Frontal cortex (tissue), 4 donors: ENCODE measurements around the gene NEK11. TPM values are rescaled to one million over a fixed set of nuclear protein-coding genes. Genes with fewer than 3 reads are reported as not detected.
"Not testable (repeated sequence)": the region's sequence is repeated elsewhere in the genome, so short reads cannot be mapped to it uniquely, and the experiment has no call there.

Experiments used
- DNase-seq, 2 donors: peaks; one replicate each; pipeline ENCODE4 v3.0.0; 2012; ENCODE audit warnings: low spot score in 2 of 2
- FAIRE-seq: peaks from 2 replicates; lab custom pipeline; 2012; peaks lifted over from hg19 to GRCh38; lab: Jason Lieb, UNC
- total RNA-seq: library from RNA; depleted of rRNA; stranded (reverse); fragments of >200 nt; gene quantifications from one replicate; pipeline ENCODE4 v1.2.3, GENCODE V29; 2014
- donor health status: control.
- donor health status: control.
- donor health status: control.

NEK11 gene
- total RNA-seq, 1 donor from 2014 or later, result 28.1 TPM

DNA sequence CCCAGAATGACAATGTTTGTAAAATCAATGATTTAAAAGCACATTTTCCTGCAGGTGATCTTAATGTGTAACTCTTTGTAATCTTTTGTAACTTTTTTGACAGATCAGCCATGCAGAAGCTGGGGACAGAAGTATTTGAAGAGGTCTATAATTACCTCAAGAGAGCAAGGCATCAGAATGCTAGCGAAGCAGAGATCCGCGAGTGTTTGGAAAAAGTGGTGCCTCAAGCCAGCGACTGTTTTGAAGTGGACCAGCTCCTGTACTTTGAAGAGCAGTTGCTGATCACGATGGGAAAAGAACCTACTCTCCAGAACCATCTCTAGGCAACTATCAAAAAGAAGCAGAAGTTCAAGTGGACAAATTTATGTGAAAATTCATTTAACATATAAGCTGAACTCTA is 322.8 kb downstream of the NEK11 start:
- DNase-seq, result no peak
- FAIRE-seq, result no peak

DNA sequence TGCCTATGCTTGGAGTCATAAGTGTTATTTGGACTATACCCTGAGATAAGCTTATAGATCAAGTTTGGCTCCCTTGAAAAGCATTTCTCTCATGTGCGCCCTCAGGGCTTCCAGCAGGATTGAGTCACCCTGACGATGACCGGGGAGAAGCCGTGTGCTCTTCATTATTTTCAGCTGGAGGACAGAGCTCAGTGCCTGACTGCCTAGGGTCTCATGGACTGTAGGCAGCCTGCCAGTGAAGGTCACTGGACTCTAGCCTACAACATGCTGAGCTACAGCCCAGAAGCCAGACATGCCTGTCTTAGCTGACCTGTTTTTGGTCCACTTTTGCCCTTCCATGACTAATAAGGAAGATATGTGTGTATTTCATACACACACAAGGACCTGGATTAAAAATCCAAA is 323.3 kb downstream of the NEK11 start:
- FAIRE-seq (no peak), DNase-seq (no peak)

DNA sequence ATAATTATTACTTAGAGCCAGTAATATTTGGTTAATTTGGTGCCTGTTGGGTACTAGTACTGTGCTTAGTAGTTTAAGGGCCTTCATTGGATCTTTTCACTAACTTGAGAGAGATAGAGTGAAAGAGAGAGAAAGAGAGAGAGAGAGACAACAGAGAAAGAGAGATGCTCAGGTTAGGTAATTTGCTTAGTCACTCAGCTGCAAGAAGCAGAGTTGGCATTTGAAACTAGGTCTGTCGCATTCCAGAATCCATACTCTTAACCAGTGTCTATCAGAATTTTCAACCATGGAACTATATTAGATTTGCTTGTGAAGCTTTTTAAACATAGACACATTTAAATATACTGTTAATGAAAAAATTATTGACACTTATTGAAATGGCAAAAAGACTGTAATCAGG is 323.8 kb downstream of the NEK11 start:
- FAIRE-seq (no peak), DNase-seq (no peak)

GRCh38 chr3:131353016-131353877 is 326.6 kb downstream of the NEK11 start:
- DNase-seq (no peak), FAIRE-seq (no peak)

DNA sequence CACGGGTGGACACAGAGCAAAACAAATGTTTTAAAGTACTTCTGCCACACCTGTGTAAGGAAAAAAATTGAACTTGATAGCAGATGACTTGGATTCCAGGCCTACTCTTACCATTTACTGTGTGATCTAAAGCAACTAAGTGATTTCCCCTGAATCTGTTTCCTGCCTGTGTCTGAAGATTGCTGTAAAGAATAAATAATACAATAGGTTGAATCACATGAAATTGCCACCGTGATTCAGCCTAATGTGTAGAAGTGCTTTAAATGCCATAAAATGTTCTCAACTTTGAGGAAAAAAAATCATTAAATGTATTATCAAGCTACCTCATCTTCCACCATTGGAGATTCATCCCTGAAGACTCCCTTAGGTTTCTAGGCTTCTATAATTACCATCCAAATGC is 327.3 kb downstream of the NEK11 start:
- DNase-seq, result no peak
- no peak for FAIRE-seq

- DNase-seq (no peak), FAIRE-seq (no peak)
Observed at GRCh38 chr3:131356006-131356595, 329.4 kb downstream of the NEK11 start.

GRCh38 chr3:131357275-131357674 is 330.6 kb downstream of the NEK11 start:
- DNase-seq (no peak), FAIRE-seq (no peak)

DNA sequence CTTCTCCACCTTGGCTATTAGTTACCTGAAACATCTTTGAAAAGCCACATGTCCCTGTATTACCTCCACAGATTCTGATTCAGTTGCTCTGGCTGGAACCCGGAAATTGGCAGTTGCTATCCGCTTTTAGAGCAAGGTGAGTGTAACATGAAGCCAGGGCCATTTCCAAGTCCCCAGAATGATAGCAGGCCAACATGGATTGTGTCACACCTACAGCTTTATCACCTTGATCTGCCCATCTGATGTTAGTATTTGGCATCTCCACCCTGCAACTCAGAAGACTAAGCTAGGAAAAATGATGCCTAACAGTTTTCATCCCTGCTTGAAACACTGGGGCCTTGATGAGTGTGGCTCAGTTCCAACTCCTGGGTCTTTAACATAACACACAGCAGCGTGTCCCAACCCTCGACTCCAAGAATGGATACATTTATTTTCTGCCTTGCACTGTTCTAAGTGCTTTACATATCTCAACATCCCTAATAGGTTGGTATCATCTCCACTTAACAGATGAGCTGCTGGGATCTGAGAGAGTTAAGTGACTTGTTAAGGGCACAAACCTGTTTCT is 333.6 kb downstream of the NEK11 start:
- DNase-seq, result no peak
- no peak for FAIRE-seq

GRCh38 chr3:131361066-131361463 is 334.4 kb downstream of the NEK11 start:
- FAIRE-seq, DNase-seq: not testable (repeated sequence)

DNA sequence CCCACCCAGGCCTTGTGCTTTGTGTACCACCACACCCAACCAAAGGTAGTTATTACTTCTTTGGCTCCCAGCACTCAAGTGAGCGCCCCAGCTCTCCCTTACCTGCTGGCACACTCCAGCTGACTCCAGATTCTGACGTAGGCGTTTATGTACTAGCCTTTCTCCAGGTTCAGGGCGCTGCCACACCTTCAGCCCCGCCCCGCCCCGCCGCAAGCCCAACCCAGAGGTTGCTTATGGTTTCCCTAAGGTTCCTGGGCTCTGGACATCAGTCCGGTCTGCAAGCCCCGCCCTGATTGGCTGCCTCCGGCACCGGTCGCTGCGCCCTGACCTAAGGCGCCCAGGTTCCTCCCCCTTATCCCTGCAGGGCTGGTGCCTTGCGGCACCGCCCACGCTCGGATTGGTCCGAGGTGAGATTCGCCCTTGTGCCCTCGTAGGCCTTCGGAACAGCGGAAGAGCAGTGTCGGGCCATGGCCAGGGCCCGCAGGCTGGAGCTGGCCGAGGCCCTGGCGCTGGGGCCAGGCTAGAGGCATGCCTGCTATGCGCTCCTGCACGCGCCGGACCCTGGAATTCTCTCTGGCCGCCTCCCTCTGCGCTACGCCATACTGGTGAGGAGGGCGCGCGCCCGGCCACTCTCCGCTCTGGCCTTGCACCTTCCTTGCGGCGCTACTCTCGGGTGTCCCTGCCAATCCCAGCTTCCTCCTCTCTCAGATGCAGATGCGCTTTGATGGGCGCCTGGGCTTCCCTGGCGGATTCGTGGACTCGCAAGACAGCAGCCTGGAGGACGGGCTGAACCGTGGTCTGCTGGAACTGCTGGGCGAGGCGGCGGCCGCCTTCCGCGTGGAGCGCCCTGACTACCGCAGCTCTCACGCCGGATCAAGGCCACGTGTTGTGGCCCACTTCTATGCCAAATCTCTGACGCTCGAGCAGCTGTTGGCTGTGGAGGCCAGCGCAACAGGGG is 335.1 kb downstream of the NEK11 start:
- FAIRE-seq, result no peak

DNA sequence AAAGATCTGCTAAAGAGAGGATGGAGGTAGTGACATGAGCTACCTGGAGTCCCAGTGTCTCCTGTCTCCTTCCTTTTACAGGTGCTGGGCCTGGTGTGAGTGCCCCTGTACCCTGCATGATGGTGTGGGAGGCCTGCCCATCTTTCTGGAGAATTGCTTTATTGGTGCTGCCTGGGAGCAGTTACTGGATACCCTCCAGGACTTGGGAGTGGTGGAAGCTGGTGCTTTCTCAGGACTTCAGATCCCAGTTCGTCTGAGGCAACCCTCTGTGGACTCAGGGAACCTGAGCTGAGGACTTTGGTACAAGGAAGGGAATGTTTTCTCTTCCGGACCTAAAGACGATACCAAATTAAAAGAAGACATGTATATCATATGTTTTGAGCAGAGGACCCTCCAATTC is 336.6 kb downstream of the NEK11 start:
- FAIRE-seq (no peak), DNase-seq (no peak)

More for the DNA sequence above, 335.1 kb downstream of the NEK11 start:
- DNase-seq, result peak in 1 of 2 donors; percentile 34

DNA sequence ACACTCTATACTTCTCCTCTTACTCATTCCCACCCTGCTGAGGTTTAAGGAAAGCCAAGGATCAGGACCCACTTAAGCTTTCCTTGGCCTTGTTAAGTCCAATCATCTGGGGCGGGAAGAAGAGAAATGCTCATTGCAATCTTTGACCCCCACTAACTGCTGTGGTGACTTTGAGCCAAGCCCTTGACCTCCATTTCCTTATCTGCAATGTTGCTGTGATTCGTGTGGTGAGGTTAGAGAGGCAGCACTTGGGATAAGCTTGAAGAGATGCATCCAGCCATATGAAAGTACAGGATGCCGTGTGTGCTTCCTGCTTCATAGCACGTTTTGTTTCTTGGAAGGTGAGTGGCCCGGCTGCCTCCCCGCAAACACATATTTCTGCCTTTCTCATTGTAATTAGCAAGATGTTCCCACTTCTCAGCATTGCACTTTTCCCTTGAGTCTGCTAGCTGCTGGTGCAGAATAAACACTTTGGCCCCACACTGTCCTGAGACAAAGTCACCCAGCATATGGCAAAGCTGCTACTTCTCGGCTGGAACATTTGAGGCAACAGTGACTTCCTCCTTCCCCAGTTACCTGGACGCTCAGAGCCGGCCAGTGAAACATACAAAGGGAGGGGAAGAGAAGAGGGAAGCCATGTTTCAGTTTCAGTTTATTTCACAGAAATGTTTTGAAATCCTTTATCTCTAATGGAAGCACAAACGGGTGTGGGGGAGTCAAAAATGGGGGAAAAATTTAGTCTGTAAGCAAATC is 344.4 kb downstream of the NEK11 start:
- no peak for DNase-seq
- FAIRE-seq, result no peak

DNA sequence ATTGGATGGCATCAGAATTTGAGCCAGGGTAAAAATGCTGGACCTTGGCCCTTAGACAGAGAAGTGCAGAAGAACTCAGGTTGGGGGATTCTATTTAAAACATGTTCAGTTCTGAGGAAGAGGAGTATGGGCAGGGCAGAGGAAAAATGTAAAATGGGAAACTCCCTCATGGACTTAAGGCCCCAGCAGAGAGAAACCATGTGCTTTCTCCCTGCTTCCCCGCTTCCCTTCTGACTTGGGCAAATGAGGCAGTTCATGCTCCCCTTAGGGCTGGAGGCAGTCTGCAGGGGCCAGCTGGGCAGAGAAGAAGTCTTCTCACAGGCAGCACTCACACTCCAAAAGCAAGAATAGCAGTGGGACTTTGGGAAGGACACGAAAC is 345.0 kb downstream of the NEK11 start:
- FAIRE-seq (no peak), DNase-seq (no peak)

DNA sequence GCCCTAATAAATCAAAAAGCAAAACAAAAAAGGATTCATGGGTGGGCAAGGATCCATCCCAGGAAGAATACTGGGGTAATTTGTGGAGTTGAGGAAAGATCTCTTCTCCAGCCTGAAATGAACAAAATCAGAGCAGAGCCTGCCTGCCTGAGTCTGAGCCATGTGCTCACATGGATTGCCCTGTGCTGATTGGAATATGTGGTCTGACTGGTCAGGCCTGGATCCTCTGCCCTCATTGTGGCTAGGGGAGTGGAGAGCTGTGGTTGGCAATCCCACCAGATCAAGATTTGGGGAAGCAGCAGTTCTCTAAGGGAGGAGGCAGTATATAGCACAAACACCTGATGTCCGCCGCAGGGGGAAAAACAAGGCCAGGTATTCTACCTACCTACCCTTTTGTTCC is 348.1 kb downstream of the NEK11 start:
- FAIRE-seq (no peak), DNase-seq (no peak)

GRCh38 chr3:131380821-131381444 is 354.3 kb downstream of the NEK11 start:
- not testable (repeated sequence) for DNase-seq, FAIRE-seq

DNA sequence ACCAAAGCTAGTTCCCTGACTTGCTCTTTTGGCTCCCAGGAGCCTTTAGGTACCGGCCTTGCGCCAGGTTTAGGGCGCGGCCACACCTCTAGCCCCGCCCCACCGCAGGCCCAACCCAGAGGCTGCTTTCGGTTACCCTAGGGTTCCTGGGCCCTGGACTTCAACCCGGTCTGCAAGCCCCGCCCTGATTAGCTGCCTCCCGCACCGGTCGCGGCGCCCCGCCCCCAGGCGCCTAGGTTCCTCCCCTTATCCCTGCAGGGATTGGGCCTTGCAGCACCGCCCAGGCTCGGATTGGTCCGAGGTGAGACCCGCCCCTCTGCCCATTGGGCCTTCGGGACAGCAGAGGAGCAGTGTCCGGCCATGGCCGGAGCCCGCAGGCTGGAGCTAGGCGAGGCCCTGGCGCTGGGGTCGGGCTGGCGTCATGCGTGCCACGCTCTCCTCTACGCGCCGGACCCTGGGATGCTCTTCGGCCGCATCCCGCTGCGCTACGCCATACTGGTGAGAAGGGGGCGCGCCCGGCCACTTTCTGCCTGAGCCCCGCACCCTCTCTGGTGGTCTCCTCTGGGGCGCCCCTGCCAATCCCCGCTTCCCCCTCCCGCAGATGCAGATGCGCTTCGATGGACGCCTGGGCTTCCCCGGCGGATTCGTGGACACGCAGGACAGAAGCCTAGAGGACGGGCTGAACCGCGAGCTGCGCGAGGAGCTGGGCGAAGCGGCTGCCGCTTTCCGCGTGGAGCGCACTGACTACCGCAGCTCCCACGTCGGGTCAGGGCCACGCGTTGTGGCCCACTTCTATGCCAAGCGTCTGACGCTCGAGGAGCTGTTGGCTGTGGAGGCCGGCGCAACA is 355.0 kb downstream of the NEK11 start, which contains the start of gene NUDT16:
NUDT16 (plus strand) TSS at position 330 of the 847 bp plus-strand sequence; CDS start at position 361, 31 bp downstream.
- peak; percentile 89 to 97 for DNase-seq
- FAIRE-seq, result peak; percentile 92

DNA sequence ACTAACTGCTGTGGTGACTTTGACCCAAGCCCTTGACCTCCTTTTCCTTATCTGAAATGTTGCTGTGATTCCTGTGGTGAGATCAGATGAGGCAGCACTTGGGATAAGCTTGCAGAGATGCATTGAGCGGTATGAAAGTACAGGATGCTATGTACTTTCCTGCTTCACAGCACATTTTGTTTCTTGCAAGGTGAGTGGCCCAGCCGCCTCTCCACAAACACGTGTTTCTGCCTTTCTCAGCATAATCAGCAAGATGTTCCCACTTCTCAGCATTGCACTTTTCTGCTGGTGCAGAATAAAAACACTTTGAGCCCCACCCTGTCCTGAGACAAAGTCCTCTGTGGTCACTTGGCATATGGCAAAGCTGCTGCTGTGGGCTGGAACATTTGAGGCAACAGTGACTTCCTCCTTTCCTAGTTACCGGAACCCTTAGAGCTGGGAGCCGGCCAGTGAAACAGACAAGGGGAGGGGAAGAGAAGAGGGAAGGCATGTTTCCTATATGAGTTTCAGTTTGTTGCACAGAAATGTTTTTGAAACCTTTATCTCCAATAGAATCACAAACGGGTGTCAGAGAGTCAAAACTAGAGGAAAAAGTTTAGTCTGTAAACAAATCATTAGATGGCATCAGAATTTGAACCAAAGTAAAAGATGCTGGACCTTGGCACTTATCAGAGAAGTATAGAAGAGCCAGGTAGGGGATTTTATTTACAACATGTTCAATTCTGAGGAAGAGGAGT is 359.9 kb downstream of the NEK11 start:
- no peak for FAIRE-seq
- DNase-seq, result no peak
